Muscle of leg (tissue), 9 donors: ENCODE results near the gene GNG7. TPM values are rescaled to one million over a fixed set of nuclear protein-coding genes. Genes with fewer than 3 reads are reported as not detected.

ENCODE experiments used
- polyA plus RNA-seq, 8 donors: library from polyadenylated mRNA; unstranded; fragments of 120-200 nt; gene quantifications; one replicate each; pipeline versions ENCODE4 v1.2.1 to v1.2.3, GENCODE V29; 2013; ENCODE audit warnings: inconsistent platforms in 1 of 8, low replicate concordance in 1 of 8; ENCODE audit not compliant: insufficient read length in 8 of 8, insufficient read depth in 1 of 8
- total RNA-seq: library from RNA; stranded (reverse); fragments of 120-200 nt; gene quantifications from one replicate; pipeline ENCODE4 v1.2.4, GENCODE V29; 2013

GNG7 gene
- total and polyA plus RNA-seq, 9 donors = 0.58 to 3.1 (median 2.7) TPM

Other genes with a start within 250 kb of the GNG7 start
- gene LMNB2, start 245.7 kb downstream of the GNG7 start, total RNA-seq = 55.2 TPM
- gene LMNB2, start 245.7 kb downstream of the GNG7 start, polyA plus RNA-seq = 100 to 1,000 TPM in 2 of 8 donors, 10 to 100 TPM in 6; 61.0 to 103 (median 88.1) TPM
- 16.4 TPM for gene GADD45B, start 226.6 kb downstream of the GNG7 start, total RNA-seq
- gene GADD45B, start 226.6 kb downstream of the GNG7 start, polyA plus RNA-seq = 10 to 100 TPM in 6 of 8 donors, 1 to 10 TPM in 2; 6.3 to 15.5 (median 12.7) TPM
- gene DIRAS1, start 18.7 kb upstream of the GNG7 start, total RNA-seq = 0.84 TPM
- 1 to 10 TPM; 1.9 to 4.9 (median 2.7) TPM for gene DIRAS1, start 18.7 kb upstream of the GNG7 start, polyA plus RNA-seq
- 12.1 TPM for gene SLC39A3, start 37.3 kb upstream of the GNG7 start, total RNA-seq
- gene SLC39A3, start 37.3 kb upstream of the GNG7 start, polyA plus RNA-seq = 10 to 100 TPM; 12.2 to 18.4 (median 15.8) TPM
- gene SGTA, start 80.6 kb upstream of the GNG7 start, total RNA-seq = 39.9 TPM
- gene SGTA, start 80.6 kb upstream of the GNG7 start, polyA plus RNA-seq = 10 to 100 TPM; 77.2 to 95.8 (median 84.3) TPM
- gene THOP1, start 82.8 kb upstream of the GNG7 start, total RNA-seq = 46.3 TPM
- gene THOP1, start 82.8 kb upstream of the GNG7 start, polyA plus RNA-seq = 10 to 100 TPM; 42.2 to 56.5 (median 54.5) TPM
- 7.3 TPM for gene ZNF554, start 117.2 kb upstream of the GNG7 start, total RNA-seq
- 1 to 10 TPM; 4.5 to 5.9 (median 5.3) TPM for gene ZNF554, start 117.2 kb upstream of the GNG7 start, polyA plus RNA-seq
- 16.6 TPM for gene ZNF555, start 138.8 kb upstream of the GNG7 start, total RNA-seq
- 10 to 100 TPM in 7 of 8 donors, 1 to 10 TPM in 1; 7.4 to 14.9 (median 11.6) TPM for gene ZNF555, start 138.8 kb upstream of the GNG7 start, polyA plus RNA-seq
- 34.8 TPM for gene ZNF556, start 164.6 kb upstream of the GNG7 start, total RNA-seq
- gene ZNF556, start 164.6 kb upstream of the GNG7 start, polyA plus RNA-seq = 10 to 100 TPM; 20.7 to 38.3 (median 31.3) TPM
- 3.5 TPM for gene ZNF57, start 198.2 kb upstream of the GNG7 start, total RNA-seq
- gene ZNF57, start 198.2 kb upstream of the GNG7 start, polyA plus RNA-seq = 1 to 10 TPM; 2.2 to 4.1 (median 3.4) TPM
- gene ZNF77, start 242.3 kb upstream of the GNG7 start, total RNA-seq = 10.0 TPM
- 1 to 10 TPM; 4.1 to 9.5 (median 4.8) TPM for gene ZNF77, start 242.3 kb upstream of the GNG7 start, polyA plus RNA-seq